GM18526 (cell line): ENCODE measurements around the gene DRC7.

Experiments used
- POLR2A ChIP-seq: IDR thresholded peaks from 3 replicates; pipeline ENCODE4 v1.6.1; 2011; ENCODE audit not compliant: insufficient read length; ENCODE audit errors: extremely low read depth

Gene DRC7

GRCh38 chr16:57695680-57696069 lies 1.1 kb downstream of the DRC7 start:
- no peak for TF ChIP-seq POLR2A

GRCh38 chr16:57696240-57696639 lies 1.6 kb downstream of the DRC7 start:
- no peak for TF ChIP-seq POLR2A

- no peak for TF ChIP-seq POLR2A
Observed at GRCh38 chr16:57697896-57698537, 3.4 kb downstream of the DRC7 start.

- TF ChIP-seq POLR2A = no peak
Observed at GRCh38 chr16:57698812-57699405, 4.3 kb downstream of the DRC7 start.

DNA sequence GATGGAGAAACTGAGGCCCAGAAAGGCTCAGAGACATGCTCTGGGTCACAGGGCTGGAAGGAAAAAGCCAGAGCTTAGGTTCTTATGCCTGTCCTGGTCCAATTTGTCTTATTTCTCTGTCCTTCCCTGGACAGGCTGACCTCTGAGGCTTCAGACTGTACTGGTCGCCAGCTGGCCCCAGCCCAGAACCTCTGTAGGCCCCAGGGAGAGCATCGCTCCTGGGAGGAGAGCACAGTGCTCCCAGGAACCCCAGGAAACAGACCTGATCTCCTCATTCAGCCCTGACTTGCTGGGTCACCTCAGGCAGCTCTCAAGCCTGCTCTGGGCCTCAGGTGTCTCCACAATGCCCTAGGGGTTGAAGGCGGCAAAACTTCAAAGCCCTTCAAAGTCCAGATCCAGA lies 4.9 kb downstream of the DRC7 start:
- no peak for TF ChIP-seq POLR2A

DNA sequence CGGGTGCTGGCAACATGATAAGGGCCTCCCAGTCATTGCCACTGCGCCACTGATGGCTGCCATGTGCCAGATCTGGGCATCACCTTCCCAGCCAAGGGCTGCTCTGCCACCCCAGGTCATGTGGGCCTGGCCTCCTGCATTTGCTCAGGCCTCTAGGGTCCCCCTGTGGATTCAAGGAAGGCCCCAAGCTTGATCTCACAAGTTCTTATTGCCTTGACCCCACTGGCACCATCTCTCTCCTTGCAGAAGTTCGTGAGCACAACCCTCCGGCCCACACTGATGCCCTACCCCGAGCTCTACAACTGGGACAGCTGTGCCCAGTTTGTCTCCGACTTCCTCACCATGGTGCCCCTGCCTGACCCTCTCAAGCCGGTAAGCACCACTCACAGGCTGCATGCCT lies 5.3 kb downstream of the DRC7 start:
- TF ChIP-seq POLR2A = no peak

- TF ChIP-seq POLR2A = no peak
Observed at GRCh38 chr16:57700781-57701551, 6.4 kb downstream of the DRC7 start.

DNA sequence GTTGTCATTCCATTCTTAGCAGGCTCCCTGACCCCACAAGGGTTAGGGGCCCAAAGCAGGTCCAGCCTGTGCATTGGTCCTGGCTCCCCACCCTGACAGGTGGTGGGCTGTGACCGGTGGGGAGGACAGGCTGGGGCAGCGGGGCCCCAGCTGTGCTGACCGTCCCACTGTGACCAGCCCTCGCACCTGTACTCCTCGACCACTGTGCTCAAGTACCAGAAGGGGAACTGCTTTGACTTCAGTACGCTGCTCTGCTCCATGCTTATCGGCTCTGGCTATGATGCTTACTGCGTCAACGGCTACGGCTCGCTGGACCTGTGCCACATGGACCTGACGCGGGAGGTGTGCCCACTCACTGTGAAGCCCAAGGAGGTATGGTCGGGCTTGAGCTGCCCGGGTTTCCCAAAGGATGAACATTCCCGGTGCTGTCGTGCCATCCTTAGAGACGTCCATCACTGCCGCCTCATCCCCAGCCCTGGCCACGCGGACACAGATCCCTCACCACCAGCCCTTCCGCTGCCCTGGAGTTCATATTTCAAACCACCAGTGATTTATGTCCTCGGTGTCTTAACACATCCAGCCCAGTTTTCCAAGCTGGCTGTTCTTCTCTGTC lies 7.3 kb downstream of the DRC7 start:
- TF ChIP-seq POLR2A = no peak

DNA sequence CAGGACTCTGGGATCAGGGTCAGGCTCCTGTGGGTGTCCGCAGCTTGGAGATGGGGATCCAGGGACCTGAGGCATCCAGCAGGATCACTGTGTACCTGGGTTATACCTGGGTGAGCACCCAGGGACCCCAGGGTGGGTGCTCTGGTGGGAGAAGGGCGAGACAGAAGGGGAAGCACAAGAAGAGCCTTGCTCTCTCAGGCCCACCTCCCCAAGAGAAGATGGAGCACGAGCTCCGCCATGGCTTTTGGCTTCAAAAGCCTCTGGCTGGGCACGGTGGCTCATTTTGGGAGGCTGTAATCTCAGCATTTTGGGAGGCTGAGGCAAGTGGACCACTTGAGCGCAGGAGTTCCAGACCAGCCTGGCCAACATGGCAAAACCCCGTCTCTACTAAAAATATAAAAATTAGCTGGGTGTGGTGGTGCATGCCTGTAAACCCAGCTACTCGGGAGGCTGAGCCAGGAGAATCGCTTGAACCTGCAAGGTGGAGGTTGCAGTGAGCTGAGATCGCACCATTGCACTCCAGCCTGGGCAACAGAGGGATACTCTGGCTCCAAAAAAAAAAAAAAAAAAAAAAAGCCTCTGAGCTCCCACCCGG lies 8.9 kb downstream of the DRC7 start:
- TF ChIP-seq POLR2A = no peak

GRCh38 chr16:57704011-57704904 lies 9.7 kb downstream of the DRC7 start:
- no peak for TF ChIP-seq POLR2A

GRCh38 chr16:57704905-57705852 lies 10.6 kb downstream of the DRC7 start:
- TF ChIP-seq POLR2A = no peak

GRCh38 chr16:57706717-57707116 lies 12.1 kb downstream of the DRC7 start:
- no peak for TF ChIP-seq POLR2A

- TF ChIP-seq POLR2A = no peak
Observed at GRCh38 chr16:57707331-57707730, 12.7 kb downstream of the DRC7 start.
